HFF-Myc (cell line): ENCODE results near the gene CORO7.
A peak's percentile ranks its signal among the peaks of the same experiment; 100 is the strongest.

Experiments used
- DNase-seq: peaks from one replicate; pipeline ENCODE4 v3.0.0-alpha.2; 2011; ENCODE audit warnings: low read depth; ENCODE audit errors: extremely low read depth
- H3K4me3 ChIP-seq: replicated peaks from 2 replicates; pipeline ENCODE4 v1.5.1; 2011; ENCODE audit warnings: low read depth, mild to moderate bottlenecking, control low read depth, low read length
- CTCF ChIP-seq: IDR thresholded peaks from 2 replicates; pipeline ENCODE4 v1.5.1; 2012; ENCODE audit warnings: mild to moderate bottlenecking, low read depth, low read length, control low read depth; ENCODE audit errors: missing control alignments

Gene CORO7

GRCh38 chr16:4332623-4333307 is 83.6 kb downstream of the CORO7 start:
- no peak overlapping the region for H3K4me3 ChIP-seq
- TF ChIP-seq CTCF = no peak
- no peak for DNase-seq

- TF ChIP-seq CTCF = no peak
- DNase-seq = no peak
- H3K4me3 ChIP-seq = no peak overlapping the region
Measured at GRCh38 chr16:4332083-4332482, 84.3 kb downstream of the CORO7 start.

GRCh38 chr16:4330277-4330874 is 86.0 kb downstream of the CORO7 start:
- TF ChIP-seq CTCF = peak; percentile 95
- H3K4me3 ChIP-seq = no peak overlapping the region
- no peak for DNase-seq

GRCh38 chr16:4328782-4329775 is 87.3 kb downstream of the CORO7 start:
- DNase-seq = no peak
- no peak for TF ChIP-seq CTCF
- no peak overlapping the region for H3K4me3 ChIP-seq

GRCh38 chr16:4328046-4328781 is 88.2 kb downstream of the CORO7 start:
- peak; percentile 52 for TF ChIP-seq CTCF
- peak overlapping the region; percentile 36 for H3K4me3 ChIP-seq
- no peak for DNase-seq

- no peak for TF ChIP-seq CTCF
- peak overlapping the region; percentile 36 for H3K4me3 ChIP-seq
- DNase-seq = no peak
Measured at GRCh38 chr16:4327386-4328045, 88.9 kb downstream of the CORO7 start.
